DND-41 (cell line): ENCODE measurements around the gene CNOT2.

ENCODE experiments used
- ATAC-seq: fragments of 200-7000 bp; cut with Tn5 transposase; 3 replicates; pipeline ENCODE4 v1.9.1; 2021; ENCODE audit warnings: low read depth; ENCODE audit not compliant: insufficient read depth
- DNase-seq: peaks from one replicate; pipeline ENCODE4 v3.0.0-alpha.2; 2020
- H2AFZ ChIP-seq: 2 replicates; pipeline ENCODE4 v1.6.0; 2012; ENCODE audit warnings: low read depth, low read length
- H3K27ac ChIP-seq: 2 replicates; pipeline ENCODE4 v1.5.1; 2012; ENCODE audit warnings: low read length, inconsistent platforms
- H3K27me3 ChIP-seq: fragments of 200-600 bp; sonication (generic); 2 replicates; pipeline ENCODE4 v1.6.0; 2012; ENCODE audit warnings: low read length, mild to moderate bottlenecking, inconsistent platforms; ENCODE audit not compliant: insufficient read depth, poor library complexity
- H3K36me3 ChIP-seq: 2 replicates; pipeline ENCODE4 v1.5.1; 2012; ENCODE audit warnings: low read length, inconsistent platforms; ENCODE audit not compliant: insufficient read depth
- H3K4me1 ChIP-seq: 2 replicates; pipeline ENCODE4 v1.5.1; 2012; ENCODE audit warnings: mild to moderate bottlenecking, low read length; ENCODE audit not compliant: insufficient read depth
- H3K4me2 ChIP-seq: 2 replicates; pipeline ENCODE4 v1.6.0; 2012; ENCODE audit warnings: mild to moderate bottlenecking, moderate library complexity, low read length, inconsistent platforms; ENCODE audit not compliant: insufficient read depth
- H3K4me3 ChIP-seq, 2 experiments: fragments of 200-600 bp in 1 of 2; shearing (Covaris generic) in 1 of 2; 2 replicates each; pipeline ENCODE4 v1.5.1; 2012 to 2016; ENCODE audit warnings: inconsistent platforms in 2 of 2, low read length in 2 of 2, mild to moderate bottlenecking in 2 of 2, low read depth in 1 of 2, moderate library complexity in 1 of 2
- H3K79me2 ChIP-seq: 2 replicates; pipeline ENCODE4 v1.6.0; 2012; ENCODE audit warnings: low read length, inconsistent platforms; ENCODE audit not compliant: insufficient read depth
- H3K9ac ChIP-seq: 2 replicates; pipeline ENCODE4 v1.6.0; 2012; ENCODE audit warnings: low read depth, mild to moderate bottlenecking, inconsistent platforms, low read length, moderate library complexity
- H3K9me3 ChIP-seq: 2 replicates; pipeline ENCODE4 v1.5.1; 2012; ENCODE audit warnings: low read length, moderate library complexity, mild to moderate bottlenecking, inconsistent platforms; ENCODE audit not compliant: insufficient read depth, severe bottlenecking
- H4K20me1 ChIP-seq: 2 replicates; pipeline ENCODE4 v1.6.0; 2012; ENCODE audit warnings: low read length; ENCODE audit not compliant: insufficient read depth
- CTCF ChIP-seq: IDR thresholded peaks from 2 replicates; pipeline ENCODE4 v1.5.1; 2012; ENCODE audit warnings: borderline replicate concordance, low read length, moderate library complexity, mild to moderate bottlenecking; ENCODE audit not compliant: poor library complexity, severe bottlenecking; ENCODE audit errors: extremely low read depth
- EZH2 ChIP-seq: IDR thresholded peaks from 3 replicates; pipeline ENCODE4 v1.6.1; 2012; ENCODE audit warnings: borderline replicate concordance, low read depth, mild to moderate bottlenecking, moderate library complexity, low read length, inconsistent platforms; ENCODE audit not compliant: severe bottlenecking

Gene CNOT2

GRCh38 chr12:70247653-70248199, 4.5 kb downstream of the CNOT2 start:
- no peak overlapping the region for H3K9ac ChIP-seq
- H3K4me3 ChIP-seq: no peak overlapping the region
- ATAC-seq: no peak
- no peak for DNase-seq
- no peaks in the 10 kb centered on the region for H3K9me3 ChIP-seq
- no peak overlapping the region for H2AFZ ChIP-seq
- peak overlapping the region; percentile 30; the same call in 1 of the 2 replicates for H3K4me2 ChIP-seq
- peaks cover 96% of the 10 kb centered on the region for H3K79me2 ChIP-seq
- H3K4me1 ChIP-seq: peaks cover 34% of the 10 kb centered on the region
- TF ChIP-seq CTCF (no peak), EZH2 (no peak)
- H4K20me1 ChIP-seq: peaks cover 87% of the 10 kb centered on the region
- no peak overlapping the region for H3K27ac ChIP-seq
- H3K36me3 ChIP-seq: peaks cover 28% of the 10 kb centered on the region
- no peaks in the 10 kb centered on the region for H3K27me3 ChIP-seq

- Histone ChIP-seq H2AFZ (no peak overlapping the region), H3K9me3 (no peaks in the 10 kb centered on the region), H3K4me1 (peaks cover 34% of the 10 kb centered on the region), H3K79me2 (peaks cover 100% of the 10 kb centered on the region), H3K4me3 (no peak overlapping the region), H3K9ac (no peak overlapping the region), H3K36me3 (peaks cover 26% of the 10 kb centered on the region), H3K4me2 (peak overlapping the region; percentile 30; the same call in 1 of the 2 replicates), H4K20me1 (peaks cover 95% of the 10 kb centered on the region), H3K27me3 (no peaks in the 10 kb centered on the region), H3K27ac (no peak overlapping the region)
- ATAC-seq (no peak), DNase-seq (no peak)
- TF ChIP-seq CTCF: no peak
- TF ChIP-seq EZH2: no peak
These were observed 5.6 kb downstream of the CNOT2 start for GRCh38 chr12:70248876-70249275.

- H3K4me2 ChIP-seq: no peak overlapping the region
- TF ChIP-seq CTCF (no peak), EZH2 (no peak)
- no peak overlapping the region for H2AFZ ChIP-seq
- ATAC-seq: no peak
- no peaks in the 10 kb centered on the region for H3K9me3 ChIP-seq
- no peak overlapping the region for H3K27ac ChIP-seq
- H3K4me1 ChIP-seq: peaks cover 28% of the 10 kb centered on the region
- H3K36me3 ChIP-seq: peaks cover 18% of the 10 kb centered on the region
- H3K27me3 ChIP-seq: no peaks in the 10 kb centered on the region
- peaks cover 99% of the 10 kb centered on the region for H3K79me2 ChIP-seq
- no peak for DNase-seq
- H3K9ac ChIP-seq: no peak overlapping the region
- peaks cover 94% of the 10 kb centered on the region for H4K20me1 ChIP-seq
- H3K4me3 ChIP-seq: no peak overlapping the region
These were observed 6.7 kb downstream of the CNOT2 start for GRCh38 chr12:70249903-70250302.
